T-helper 22 cell (primary cell): Measurements from ENCODE around the gene COL1A2.

Experiments
- DNase-seq: peaks from one replicate; pipeline ENCODE4 v3.0.0-alpha.2; 2020; ENCODE audit warnings: low read depth

Gene COL1A2

GRCh38 chr7:94434042-94434441 lies 39.3 kb downstream of the COL1A2 start:
- DNase-seq, result no peak

GRCh38 chr7:94436018-94436604 lies 41.4 kb downstream of the COL1A2 start:
- no peak for DNase-seq

GRCh38 chr7:94436700-94437099 lies 42.0 kb downstream of the COL1A2 start:
- no peak for DNase-seq

GRCh38 chr7:94439893-94440381 lies 45.2 kb downstream of the COL1A2 start:
- DNase-seq, result no peak

- DNase-seq, result no peak
Observed at GRCh38 chr7:94440451-94441039, 45.9 kb downstream of the COL1A2 start.

GRCh38 chr7:94441138-94441537 lies 46.4 kb downstream of the COL1A2 start:
- DNase-seq, result no peak

- DNase-seq, result no peak
Observed at GRCh38 chr7:94442639-94443038, 47.9 kb downstream of the COL1A2 start.

GRCh38 chr7:94444813-94445212 lies 50.1 kb downstream of the COL1A2 start:
- no peak for DNase-seq

GRCh38 chr7:94445696-94446194 lies 51.0 kb downstream of the COL1A2 start:
- DNase-seq, result no peak

- DNase-seq, result no peak
Observed at GRCh38 chr7:94446308-94446707, 51.6 kb downstream of the COL1A2 start.

- no peak for DNase-seq
Observed at GRCh38 chr7:94449151-94449725, 54.5 kb downstream of the COL1A2 start.

GRCh38 chr7:94450044-94450697 lies 55.5 kb downstream of the COL1A2 start:
- no peak for DNase-seq

- no peak for DNase-seq
Observed at GRCh38 chr7:94451187-94451586, 56.5 kb downstream of the COL1A2 start.

GRCh38 chr7:94452239-94452638 lies 57.5 kb downstream of the COL1A2 start:
- no peak for DNase-seq

- no peak for DNase-seq
Observed at GRCh38 chr7:94453898-94454297, 59.2 kb downstream of the COL1A2 start.

GRCh38 chr7:94458041-94458440 lies 63.3 kb downstream of the COL1A2 start:
- DNase-seq, result no peak

GRCh38 chr7:94466516-94466915 lies 71.8 kb downstream of the COL1A2 start:
- DNase-seq, result no peak

- no peak for DNase-seq
Observed at GRCh38 chr7:94471604-94472003, 76.9 kb downstream of the COL1A2 start.

- no peak for DNase-seq
Observed at GRCh38 chr7:94472608-94473007, 77.9 kb downstream of the COL1A2 start.

- DNase-seq, result no peak
Observed at GRCh38 chr7:94476251-94476840, 81.7 kb downstream of the COL1A2 start.

GRCh38 chr7:94477878-94478277 lies 83.2 kb downstream of the COL1A2 start:
- no peak for DNase-seq

GRCh38 chr7:94478648-94479214 lies 84.0 kb downstream of the COL1A2 start:
- no peak for DNase-seq
